ENCODE measurements around the gene PCDH8. TPM values are rescaled to one million over a fixed set of nuclear protein-coding genes. Genes with fewer than 3 reads are reported as not detected.

PCDH8 gene
- total and polyA plus RNA-seq, 12 donors: 0.06 to 0.14 (median 0.07) TPM; not detected in 9

- Histone ChIP-seq H3K4me1 (replicated peaks in 1 of 2) (no peaks in the 10 kb centered on the region), H3K9me3 (replicated peaks in 1 of 3) (peaks cover 0 to 12% (median 0%) of the 10 kb centered on the region in 3 donors), H3K27me3 (no peaks in the 10 kb centered on the region), H3K36me3 (replicated peaks in 1 of 2) (no peaks in the 10 kb centered on the region), H3K27ac (no peak overlapping the region), H3K4me3 (no peak overlapping the region)
- intact Hi-C loops (cut with DNase I): no loop called here
- no peak for DNase-seq
- TF ChIP-seq, protein P1, sequence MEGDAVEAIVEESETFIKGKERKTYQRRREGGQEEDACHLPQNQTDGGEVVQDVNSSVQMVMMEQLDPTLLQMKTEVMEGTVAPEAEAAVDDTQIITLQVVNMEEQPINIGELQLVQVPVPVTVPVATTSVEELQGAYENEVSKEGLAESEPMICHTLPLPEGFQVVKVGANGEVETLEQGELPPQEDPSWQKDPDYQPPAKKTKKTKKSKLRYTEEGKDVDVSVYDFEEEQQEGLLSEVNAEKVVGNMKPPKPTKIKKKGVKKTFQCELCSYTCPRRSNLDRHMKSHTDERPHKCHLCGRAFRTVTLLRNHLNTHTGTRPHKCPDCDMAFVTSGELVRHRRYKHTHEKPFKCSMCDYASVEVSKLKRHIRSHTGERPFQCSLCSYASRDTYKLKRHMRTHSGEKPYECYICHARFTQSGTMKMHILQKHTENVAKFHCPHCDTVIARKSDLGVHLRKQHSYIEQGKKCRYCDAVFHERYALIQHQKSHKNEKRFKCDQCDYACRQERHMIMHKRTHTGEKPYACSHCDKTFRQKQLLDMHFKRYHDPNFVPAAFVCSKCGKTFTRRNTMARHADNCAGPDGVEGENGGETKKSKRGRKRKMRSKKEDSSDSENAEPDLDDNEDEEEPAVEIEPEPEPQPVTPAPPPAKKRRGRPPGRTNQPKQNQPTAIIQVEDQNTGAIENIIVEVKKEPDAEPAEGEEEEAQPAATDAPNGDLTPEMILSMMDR (IDR thresholded peaks at IDR 0.05): no peak
- no peak for TF ChIP-seq POLR2A (IDR thresholded peaks at IDR 0.05)
- 65 to 79% (median 69%) methylated on average over 3 of the region's 3 CpGs for WGBS, 4 donors
Observed at GRCh38 chr13:52870143-52870542, 21.7 kb upstream of the PCDH8 start.

DNA sequence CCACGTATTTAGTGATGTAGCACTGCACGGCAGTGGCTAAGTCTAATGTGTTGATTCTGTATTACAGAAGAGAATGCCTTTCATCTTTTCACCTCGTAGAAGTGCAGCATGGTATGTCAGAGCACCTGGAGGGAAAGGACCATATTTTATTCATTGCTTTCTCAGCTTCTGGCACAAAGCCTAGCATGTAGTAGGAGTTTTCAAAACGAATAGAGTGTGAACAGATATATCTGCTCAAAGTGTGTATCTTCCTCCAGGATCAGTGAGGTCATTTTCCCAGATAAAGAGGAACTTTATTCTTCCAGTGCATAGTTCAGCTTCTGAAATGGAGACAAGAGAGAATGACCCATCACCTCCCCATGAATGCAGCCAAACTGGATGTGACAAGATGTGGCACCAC is 21.2 kb upstream of the PCDH8 start:
- DNase-seq: no peak
- Histone ChIP-seq H3K27ac (no peak overlapping the region), H3K9me3 (replicated peaks in 1 of 3) (peaks cover 0 to 7% (median 0%) of the 10 kb centered on the region in 3 donors), H3K36me3 (replicated peaks in 1 of 2) (no peaks in the 10 kb centered on the region), H3K4me3 (no peak overlapping the region), H3K27me3 (no peaks in the 10 kb centered on the region), H3K4me1 (replicated peaks in 1 of 2) (no peaks in the 10 kb centered on the region)
- 33 to 41% (median 37%) methylated on average over 4 of the region's 4 CpGs for WGBS, 4 donors
- intact Hi-C loops (cut with DNase I): no loop called here
- TF ChIP-seq, protein P1 (IDR thresholded peaks at IDR 0.05): no peak
- TF ChIP-seq POLR2A (IDR thresholded peaks at IDR 0.05): no peak

DNA sequence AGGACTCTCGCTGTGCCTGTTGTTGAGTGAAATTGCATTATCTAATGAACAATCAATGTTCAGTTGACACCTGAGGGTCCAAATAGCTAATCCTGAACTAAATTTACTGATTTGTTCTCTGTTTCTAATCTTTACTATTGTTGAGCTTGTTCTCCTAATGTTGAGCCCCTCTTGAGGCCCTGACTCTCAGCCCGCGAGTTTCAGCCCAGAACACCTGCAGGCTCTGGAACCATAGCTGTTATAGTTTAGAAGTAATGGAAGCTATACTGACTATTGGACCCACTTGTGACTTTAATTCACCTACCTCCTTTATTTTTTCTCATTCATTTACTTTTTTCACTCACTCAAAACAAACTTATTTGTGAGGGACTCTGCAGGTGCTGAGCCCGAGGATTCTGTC is 20.6 kb upstream of the PCDH8 start:
- Histone ChIP-seq H3K4me3 (no peak overlapping the region), H3K27ac (no peak overlapping the region), H3K9me3 (replicated peaks in 1 of 3) (peaks cover 0 to 1% (median 0%) of the 10 kb centered on the region in 3 donors), H3K4me1 (replicated peaks in 1 of 2) (no peaks in the 10 kb centered on the region), H3K27me3 (no peaks in the 10 kb centered on the region), H3K36me3 (replicated peaks in 1 of 2) (no peaks in the 10 kb centered on the region)
- 74 to 84% (median 77%) methylated on average over 4 of the region's 4 CpGs for WGBS, 4 donors
- TF ChIP-seq, protein P1 (IDR thresholded peaks at IDR 0.05): no peak
- TF ChIP-seq POLR2A (IDR thresholded peaks at IDR 0.05): no peak
- DNase-seq: no peak
- intact Hi-C loops (cut with DNase I): no loop called here

- WGBS, 4 donors: 54 to 58% (median 56%) methylated on average over 4 of the region's 4 CpGs
- intact Hi-C loops (cut with DNase I): no loop called here
- Histone ChIP-seq H3K27me3 (no peaks in the 10 kb centered on the region), H3K4me1 (replicated peaks in 1 of 2) (no peaks in the 10 kb centered on the region), H3K27ac (no peak overlapping the region), H3K9me3 (replicated peaks in 1 of 3) (no peaks in the 10 kb centered on the region), H3K4me3 (no peak overlapping the region), H3K36me3 (replicated peaks in 1 of 2) (no peaks in the 10 kb centered on the region)
- TF ChIP-seq, protein P1 (IDR thresholded peaks at IDR 0.05): no peak
- no peak for TF ChIP-seq POLR2A (IDR thresholded peaks at IDR 0.05)
- DNase-seq: no peak
Observed at GRCh38 chr13:52868190-52868589, 19.8 kb upstream of the PCDH8 start.

Measured in adrenal gland (tissue), 12 donors.